H1 (cell line): Measurements from ENCODE around the gene OOSP3. TPM values are rescaled to one million over a fixed set of nuclear protein-coding genes. Genes with fewer than 3 reads are reported as not detected.

ENCODE experiments used
- CTCF ChIA-PET: fragments of 300-600 bp; sonication (Branson Sonifier 250); formaldehyde crosslinking; loops from one replicate; lab custom pipeline; 2021; ENCODE audit not compliant: partially characterized antibody; lab: Charles Lee
- POLR2A ChIA-PET: fragments of 300-600 bp; sonication (Branson Sonifier 250); formaldehyde crosslinking; loops from one replicate; lab custom pipeline; 2021; ENCODE audit warnings: inconsistent platforms; ENCODE audit not compliant: partially characterized antibody; lab: Charles Lee
- DNase-seq, 2 experiments: peaks; one replicate each; pipeline versions ENCODE4 v3.0.0 to v3.0.0-alpha.2; 2010 to 2022; ENCODE audit warnings: low spot score in 2 of 2, low read depth in 1 of 2, mixed read lengths in 1 of 2
- FAIRE-seq: peaks from 2 replicates; lab custom pipeline; 2011; peaks lifted over from hg19 to GRCh38; lab: Jason Lieb, UNC
- H2AFZ ChIP-seq: 2 replicates; pipeline ENCODE4 v1.8.1; 2012; ENCODE audit warnings: low read length, inconsistent platforms
- H2AK5ac ChIP-seq: 2 replicates; pipeline ENCODE4 v1.6.1; 2013; ENCODE audit warnings: low read depth, low read length
- H2BK120ac ChIP-seq: replicated peaks from 2 replicates; pipeline ENCODE3; 2013; ENCODE audit warnings: low read depth, low read length, inconsistent platforms
- H2BK12ac ChIP-seq: 2 replicates; pipeline ENCODE4 v1.6.1; 2013; ENCODE audit warnings: low read depth, low read length
- H2BK15ac ChIP-seq: 2 replicates; pipeline ENCODE4 v1.6.1; 2013; ENCODE audit warnings: low read length
- H2BK20ac ChIP-seq: 2 replicates; pipeline ENCODE4 v1.6.1; 2013; ENCODE audit warnings: low read length
- H2BK5ac ChIP-seq: 2 replicates; pipeline ENCODE4 v1.6.1; 2013; ENCODE audit warnings: low read depth, low read length
- H3K14ac ChIP-seq: 2 replicates; pipeline ENCODE4 v1.6.1; 2013; ENCODE audit warnings: inconsistent platforms; ENCODE audit not compliant: insufficient read length
- H3K18ac ChIP-seq: 2 replicates; pipeline ENCODE4 v1.6.1; 2013; ENCODE audit warnings: low read length; ENCODE audit errors: extremely low read depth
- H3K23ac ChIP-seq: 2 replicates; pipeline ENCODE4 v1.6.1; 2013; ENCODE audit warnings: inconsistent platforms; ENCODE audit not compliant: insufficient read length
- H3K23me2 ChIP-seq: 2 replicates; pipeline ENCODE4 v1.6.1; 2013; ENCODE audit warnings: low read depth, low read length
- H3K27ac ChIP-seq: 2 replicates; pipeline ENCODE4 v1.6.1; 2011; ENCODE audit warnings: low read depth, low read length, inconsistent platforms
- H3K27me3 ChIP-seq, 4 experiments: replicated peaks in 1 of 4; 1 replicate in 1 of 4; 2 replicates in 3 of 4; pipeline versions ENCODE4 v1.6.1 to v1.8.1; 2011 to 2013; ENCODE audit warnings: low read length in 3 of 4, mild to moderate bottlenecking in 3 of 4, inconsistent platforms in 2 of 4, mixed read lengths in 2 of 4, moderate library complexity in 1 of 4; ENCODE audit not compliant: control insufficient read depth in 3 of 4, insufficient read depth in 3 of 4; ENCODE audit errors: extremely low read depth in 1 of 4
- H3K36me3 ChIP-seq, 4 experiments: 2 replicates each; pipeline versions ENCODE4 v1.6.1 to v1.8.1; 2011 to 2013; ENCODE audit warnings: mild to moderate bottlenecking in 4 of 4, low read length in 3 of 4, moderate library complexity in 2 of 4, control low read depth in 1 of 4, inconsistent platforms in 1 of 4; ENCODE audit not compliant: insufficient read depth in 4 of 4, control insufficient read depth in 2 of 4
- H3K4ac ChIP-seq: replicated peaks from 2 replicates; pipeline ENCODE3; 2013; ENCODE audit warnings: low read length, low read depth, mixed read lengths, inconsistent platforms; ENCODE audit not compliant: insufficient read length
- H3K4me1 ChIP-seq, 4 experiments: replicated peaks in 1 of 4; 1 replicate in 1 of 4; 2 replicates in 3 of 4; pipeline versions ENCODE4 v1.6.1 to v1.8.1; 2011 to 2013; ENCODE audit warnings: low read length in 3 of 4, inconsistent platforms in 2 of 4, mixed read lengths in 1 of 4; ENCODE audit not compliant: insufficient read depth in 4 of 4, control insufficient read depth in 3 of 4
- H3K4me2 ChIP-seq, 2 experiments: 2 replicates each; pipeline versions ENCODE4 v1.6.1 to v1.8.1; 2011 to 2013; ENCODE audit warnings: low read depth in 2 of 2, low read length in 2 of 2, control low read depth in 1 of 2, inconsistent platforms in 1 of 2, mild to moderate bottlenecking in 1 of 2; ENCODE audit not compliant: insufficient read depth in 1 of 2
- H3K4me3 ChIP-seq, 4 experiments: fragments of 200-600, 300-600 bp in 1 of 4; sonication (generic), shearing (Covaris generic), sonication (Bioruptor Twin) in 1 of 4; 2 replicates each; pipeline versions ENCODE4 v1.5.1 to v1.8.1; 2011 to 2016; ENCODE audit warnings: low read length in 4 of 4, low read depth in 3 of 4, control low read depth in 2 of 4, inconsistent platforms in 2 of 4, mild to moderate bottlenecking in 2 of 4, mixed read lengths in 1 of 4, moderate library complexity in 1 of 4; ENCODE audit not compliant: insufficient read depth in 2 of 4; ENCODE audit errors: extremely low read depth in 1 of 4
- H3K56ac ChIP-seq: replicated peaks from 2 replicates; pipeline ENCODE3; 2013; ENCODE audit warnings: low read depth, mild to moderate bottlenecking, mixed read lengths, low read length, inconsistent platforms; ENCODE audit not compliant: insufficient read length
- H3K79me1 ChIP-seq: 2 replicates; pipeline ENCODE4 v1.6.1; 2013; ENCODE audit warnings: low read depth, low read length, control low read depth
- H3K79me2 ChIP-seq, 2 experiments: 2 replicates each; pipeline versions ENCODE4 v1.6.1 to v1.8.1; 2012 to 2013; ENCODE audit warnings: low read length in 2 of 2, mild to moderate bottlenecking in 2 of 2, inconsistent platforms in 1 of 2; ENCODE audit not compliant: insufficient read depth in 2 of 2, control insufficient read depth in 1 of 2
- H3K9ac ChIP-seq, 4 experiments: replicated peaks in 1 of 4; 1 replicate in 1 of 4; 2 replicates in 3 of 4; pipeline versions ENCODE4 v1.6.1 to v1.8.1; 2011 to 2013; ENCODE audit warnings: low read depth in 3 of 4, low read length in 3 of 4, control low read depth in 2 of 4, mild to moderate bottlenecking in 2 of 4, moderate library complexity in 2 of 4, inconsistent platforms in 1 of 4; ENCODE audit errors: extremely low read depth in 1 of 4
- H3K9me3 ChIP-seq, 2 experiments: 2 replicates each; pipeline versions ENCODE4 v1.6.1 to v1.8.1; 2012 to 2013; ENCODE audit warnings: mild to moderate bottlenecking in 2 of 2, moderate library complexity in 2 of 2, control low read depth in 1 of 2, inconsistent platforms in 1 of 2, low read depth in 1 of 2, low read length in 1 of 2, mixed read lengths in 1 of 2; ENCODE audit not compliant: insufficient read depth in 2 of 2
- H4K20me1 ChIP-seq, 2 experiments: replicated peaks in 1 of 2; 2 replicates each; pipeline versions ENCODE3 to v1.8.1; 2011 to 2013; ENCODE audit warnings: inconsistent platforms in 2 of 2, low read length in 2 of 2, mild to moderate bottlenecking in 1 of 2; ENCODE audit not compliant: insufficient read depth in 2 of 2, control insufficient read depth in 1 of 2
- H4K5ac ChIP-seq: 2 replicates; pipeline ENCODE4 v1.6.1; 2013; ENCODE audit warnings: low read length, low read depth, mixed read lengths, inconsistent platforms; ENCODE audit not compliant: insufficient read length
- H4K8ac ChIP-seq: 2 replicates; pipeline ENCODE4 v1.8.0; 2013; ENCODE audit warnings: mild to moderate bottlenecking, moderate library complexity, low read length, inconsistent platforms; ENCODE audit not compliant: insufficient read depth; ENCODE audit errors: extremely low read depth
- H4K91ac ChIP-seq: replicated peaks from 2 replicates; pipeline ENCODE3; 2013; ENCODE audit warnings: low read length, mixed read lengths, inconsistent platforms; ENCODE audit not compliant: insufficient read length
- ATF2 ChIP-seq: IDR thresholded peaks from 2 replicates; pipeline ENCODE4 v1.6.1; 2012; ENCODE audit warnings: low read length, inconsistent platforms
- BCL11A ChIP-seq, 2 experiments: IDR thresholded peaks; one replicate each; pipeline ENCODE4 v1.6.1; 2011; ENCODE audit warnings: low read depth in 2 of 2, low read length in 2 of 2, mild to moderate bottlenecking in 2 of 2
- CBX5 ChIP-seq: fragments of 300-800, 300-1000 bp; sonication (generic); IDR thresholded peaks from 2 replicates; pipeline ENCODE4 v1.7.1; 2016; ENCODE audit warnings: antibody characterized with exemption, low read length, low read depth
- POLR2A ChIP-seq, 2 experiments: IDR thresholded peaks; 1 replicate in 1 of 2; 2 replicates in 1 of 2; pipeline ENCODE4 v1.6.1; 2011; ENCODE audit warnings: low read depth in 2 of 2, low read length in 2 of 2, mild to moderate bottlenecking in 2 of 2; ENCODE audit errors: control extremely low read depth in 1 of 2
- RFX5 ChIP-seq: IDR thresholded peaks from 2 replicates; pipeline ENCODE4 v1.6.1; 2011; ENCODE audit warnings: low read depth, low read length, improper control_type of control experiment, borderline replicate concordance
- SP1 ChIP-seq: IDR thresholded peaks from 2 replicates; pipeline ENCODE4 v1.6.1; 2011; ENCODE audit warnings: low read depth, low read length
- polyA plus RNA-seq, 7 experiments: library from polyadenylated mRNA; depleted of rRNA in 3 of 7; stranded (reverse) in 5 of 7; unstranded in 2 of 7; fragments of >200 nt in 5 of 7; fragments of 200-250 nt in 2 of 7; gene quantifications; 1 replicate in 5 of 7; 2 replicates in 1 of 7; 4 replicates in 1 of 7; pipeline versions ENCODE4 v1.2.1 to v1.2.3, GENCODE V29; 2011 to 2013; ENCODE audit warnings: missing spikeins in 2 of 7, mixed read lengths in 2 of 7
- total RNA-seq: library from RNA; stranded (reverse); fragmentation: NEBNext Ultra II Directional; extraction: Animal tissue kit (Norgen Biotek cat#: 25700); gene quantifications from 2 replicates; pipeline ENCODE4 v1.2.1, GENCODE V29; 2021

The OOSP3 gene
- total and polyA plus RNA-seq, 2 of the 8 experiments (the other 6 are each of a cell fraction or from before 2014, with no cell fraction given), result not detected

DNA sequence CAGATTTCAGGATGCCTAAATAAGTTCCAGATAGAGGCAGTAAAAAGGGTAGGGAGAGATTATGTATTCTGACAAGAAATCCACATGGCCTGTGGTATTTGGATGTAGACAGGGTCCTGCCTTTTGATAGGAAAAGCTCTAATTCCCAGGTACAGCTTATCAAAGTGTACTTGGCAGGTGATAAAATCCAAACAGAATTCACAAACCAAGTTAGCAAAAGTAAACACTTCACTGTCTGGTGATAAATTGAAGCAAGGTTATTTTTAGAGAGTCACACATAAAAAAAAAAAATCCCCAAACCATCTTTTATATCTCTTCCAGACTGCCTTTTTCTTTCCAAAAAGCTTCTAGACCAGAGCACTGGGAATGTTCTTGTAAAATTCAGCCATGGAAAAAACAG lies 39.0 kb upstream of the OOSP3 start:
- Histone ChIP-seq H3K56ac (no peak overlapping the region), H3K79me1 (no peaks in the 10 kb centered on the region), H4K20me1 (no peaks in the 10 kb centered on the region), H2BK5ac (no peak overlapping the region), H3K9me3 (0 out of 4 replicates have a peak, but pooled peaks cover 0 to 4% of the 10 kb centered on the region in 2 experiments), H2AFZ (no peak overlapping the region), H2BK20ac (no peak overlapping the region), H2BK15ac (no peak overlapping the region), H3K4me2 (no peak overlapping the region), H2BK120ac (no peak overlapping the region), H3K4me1 (no peaks in the 10 kb centered on the region), H3K18ac (no peak overlapping the region), H3K4me3 (no peak overlapping the region), H3K9ac (no peak overlapping the region), H3K79me2 (no peaks in the 10 kb centered on the region), H4K8ac (no peak overlapping the region), H4K91ac (no peak overlapping the region), H3K23me2 (no peaks in the 10 kb centered on the region), H2AK5ac (no peak overlapping the region), H3K27me3 (no peaks in the 10 kb centered on the region), H3K27ac (no peak overlapping the region), H3K14ac (no peak overlapping the region), H2BK12ac (no peak overlapping the region), H3K36me3 (no peaks in the 10 kb centered on the region), H3K4ac (no peak overlapping the region), H4K5ac (no peak overlapping the region), H3K23ac (no peak overlapping the region)
- ChIA-PET CTCF (interaction anchor here (0.7 kb wide), 1 partner anchor 555 kb away, joined by 4 read pairs; no protein-coding TSS in a partner anchor), POLR2A (no interaction called here)
- no peak for FAIRE-seq
- no peak for TF ChIP-seq SP1
- no peak for TF ChIP-seq CBX5
- no peak for TF ChIP-seq RFX5
- TF ChIP-seq ATF2, result no peak
- TF ChIP-seq POLR2A (IDR thresholded peaks at IDR 0.05; ENCODE audit: control extremely low read depth in 1 of 2, low read depth in 2 of 2, low read length in 2 of 2), result no peak
- TF ChIP-seq BCL11A (IDR thresholded peaks at IDR 0.05; ENCODE audit: low read depth in 2 of 2, low read length in 2 of 2), result no peak
- no peak for DNase-seq
